Renal cortex interstitium (tissue), 15 donors: ENCODE results near the gene IER2. TPM values are rescaled to one million over a fixed set of nuclear protein-coding genes. Genes with fewer than 3 reads are reported as not detected.

ENCODE experiments used
- DNase-seq, 11 donors: peaks; one replicate each; pipeline ENCODE4 v3.0.0-alpha.2; 2013; ENCODE audit warnings: low read depth in 9 of 11, low spot score in 4 of 11; ENCODE audit errors: extremely low read depth in 1 of 11
- long read RNA-seq, 16 experiments: transcript quantifications; one replicate each; lab custom pipeline, GENCODE V29; 2026
- polyA plus RNA-seq, 3 donors: library from polyadenylated mRNA; unstranded; fragments of 120-200 nt; gene quantifications; one replicate each; pipeline ENCODE4 v1.2.1, GENCODE V29; 2013; ENCODE audit not compliant: insufficient read length in 3 of 3

Gene IER2, protein sequence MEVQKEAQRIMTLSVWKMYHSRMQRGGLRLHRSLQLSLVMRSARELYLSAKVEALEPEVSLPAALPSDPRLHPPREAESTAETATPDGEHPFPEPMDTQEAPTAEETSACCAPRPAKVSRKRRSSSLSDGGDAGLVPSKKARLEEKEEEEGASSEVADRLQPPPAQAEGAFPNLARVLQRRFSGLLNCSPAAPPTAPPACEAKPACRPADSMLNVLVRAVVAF
- 100 to 1,000 TPM in 2 of 3 donors, 10 to 100 TPM in 1; 97.6 to 118 (median 114) TPM for polyA plus RNA-seq
- long read RNA-seq, donor 1, transcript IER2-203 (1 exons, 2,934 nt), result major isoform, 38 of 38 reads
- long read RNA-seq, donor 1, partial matches to known transcripts, result 0 of 38 reads
- long read RNA-seq, donor 1, other reads (novel, unspliced or antisense), result 0 of 38 reads
- long read RNA-seq, donor 2, transcript IER2-203 (1 exons, 2,934 nt), result major isoform, 60 of 60 reads
- long read RNA-seq, donor 2, partial matches to known transcripts, result 0 of 60 reads
- long read RNA-seq, donor 2, other reads (novel, unspliced or antisense), result 0 of 60 reads
- long read RNA-seq, donor 3, transcript IER2-203 (1 exons, 2,934 nt), result major isoform, 196 of 196 reads
- long read RNA-seq, donor 3, partial matches to known transcripts, result 0 of 196 reads
- long read RNA-seq, donor 3, other reads (novel, unspliced or antisense), result 0 of 196 reads
- long read RNA-seq, donor 4, transcript IER2-203 (1 exons, 2,934 nt), result major isoform, 38 of 38 reads
- long read RNA-seq, donor 4, partial matches to known transcripts, result 0 of 38 reads
- long read RNA-seq, donor 4, other reads (novel, unspliced or antisense), result 0 of 38 reads
- long read RNA-seq, donor 5, result 0 reads
- long read RNA-seq, donor 6, transcript IER2-203 (1 exons, 2,934 nt), result major isoform, 87 of 88 reads
- long read RNA-seq, donor 6, partial matches to known transcripts, result 0 of 88 reads
- long read RNA-seq, donor 6, other reads (novel, unspliced or antisense), result 0 of 88 reads
- long read RNA-seq, donor 7, transcript IER2-203 (1 exons, 2,934 nt), result major isoform, 85 of 85 reads
- long read RNA-seq, donor 7, partial matches to known transcripts, result 0 of 85 reads
- long read RNA-seq, donor 7, other reads (novel, unspliced or antisense), result 0 of 85 reads
- long read RNA-seq, donor 8, result 0 reads
- long read RNA-seq, donor 9, transcript IER2-203 (1 exons, 2,934 nt), result major isoform, 70 of 75 reads
- long read RNA-seq, donor 9, partial matches to known transcripts, result 5 of 75 reads
- long read RNA-seq, donor 9, other reads (novel, unspliced or antisense), result 0 of 75 reads
- long read RNA-seq, donor 10, transcript IER2-203 (1 exons, 2,934 nt), result major isoform, 89 of 89 reads
- long read RNA-seq, donor 10, partial matches to known transcripts, result 0 of 89 reads
- long read RNA-seq, donor 10, other reads (novel, unspliced or antisense), result 0 of 89 reads
- long read RNA-seq, donor 11, transcript IER2-203 (1 exons, 2,934 nt), result major isoform, 83 of 83 reads
- long read RNA-seq, donor 11, partial matches to known transcripts, result 0 of 83 reads
- long read RNA-seq, donor 11, other reads (novel, unspliced or antisense), result 0 of 83 reads
- long read RNA-seq, donor 12, transcript IER2-203 (1 exons, 2,934 nt), result major isoform, 39 of 39 reads
- long read RNA-seq, donor 12, partial matches to known transcripts, result 0 of 39 reads
- long read RNA-seq, donor 12, other reads (novel, unspliced or antisense), result 0 of 39 reads
- long read RNA-seq, donor 13, result 0 reads
- long read RNA-seq, donor 14, transcript IER2-203 (1 exons, 2,934 nt), result major isoform, 27 of 27 reads
- long read RNA-seq, donor 14, partial matches to known transcripts, result 0 of 27 reads
- long read RNA-seq, donor 14, other reads (novel, unspliced or antisense), result 0 of 27 reads
- long read RNA-seq, donor 15, transcript IER2-203 (1 exons, 2,934 nt), result major isoform, 76 of 76 reads
- long read RNA-seq, donor 15, partial matches to known transcripts, result 0 of 76 reads
- long read RNA-seq, donor 15, other reads (novel, unspliced or antisense), result 0 of 76 reads
- long read RNA-seq, donor 16, transcript IER2-203 (1 exons, 2,934 nt), result major isoform, 92 of 92 reads
- long read RNA-seq, donor 16, partial matches to known transcripts, result 0 of 92 reads
- long read RNA-seq, donor 16, other reads (novel, unspliced or antisense), result 0 of 92 reads

DNA sequence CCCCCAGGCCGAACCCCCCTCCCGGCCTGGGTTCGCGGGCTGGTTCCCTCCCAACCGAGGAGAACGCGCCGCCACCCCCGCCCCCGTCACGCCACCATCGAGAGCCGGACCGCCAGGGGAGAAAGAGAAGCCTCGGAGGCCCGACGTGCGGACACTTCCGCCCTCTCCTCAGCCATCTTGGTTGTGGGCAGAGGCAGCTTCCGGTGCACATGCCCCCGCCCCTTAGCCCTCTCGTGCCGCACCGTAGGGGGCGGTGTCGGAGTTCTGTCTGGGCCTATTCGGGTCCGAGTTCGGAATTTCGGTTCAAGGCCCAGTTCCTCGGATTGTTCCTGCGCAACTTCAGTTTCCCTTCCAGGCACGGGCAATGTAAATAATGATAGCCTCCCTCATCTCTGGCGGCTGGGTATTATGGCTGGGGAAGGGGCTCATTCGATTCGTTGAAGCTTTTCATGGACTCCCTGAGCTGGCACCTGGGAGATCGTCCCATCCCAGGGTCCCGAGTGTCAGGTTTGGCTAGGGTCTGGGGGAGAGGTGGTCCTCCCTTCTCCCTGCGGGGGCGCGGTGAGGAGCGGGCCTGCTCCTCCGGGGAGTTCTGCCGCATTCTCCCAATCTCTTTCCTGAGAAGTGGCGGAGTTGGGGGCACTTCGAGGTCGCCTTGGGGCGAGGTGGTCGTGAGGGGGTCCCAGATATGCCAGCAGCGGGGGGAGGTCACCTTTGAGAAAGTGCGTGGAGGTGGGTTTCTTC is at the start of gene IER2, which contains the start of gene STX10:
IER2 (plus strand) TSS at position 225 of the 744 bp plus-strand sequence. CDS start 2,776 bp downstream, outside the sequence.
STX10 (minus strand) TSS at position 189 of the 744 bp plus-strand sequence. CDS start 202 bp downstream, outside the sequence.
- DNase-seq, result peak in 10 of 11 donors; percentile 86 to 95 (median 91)

DNA sequence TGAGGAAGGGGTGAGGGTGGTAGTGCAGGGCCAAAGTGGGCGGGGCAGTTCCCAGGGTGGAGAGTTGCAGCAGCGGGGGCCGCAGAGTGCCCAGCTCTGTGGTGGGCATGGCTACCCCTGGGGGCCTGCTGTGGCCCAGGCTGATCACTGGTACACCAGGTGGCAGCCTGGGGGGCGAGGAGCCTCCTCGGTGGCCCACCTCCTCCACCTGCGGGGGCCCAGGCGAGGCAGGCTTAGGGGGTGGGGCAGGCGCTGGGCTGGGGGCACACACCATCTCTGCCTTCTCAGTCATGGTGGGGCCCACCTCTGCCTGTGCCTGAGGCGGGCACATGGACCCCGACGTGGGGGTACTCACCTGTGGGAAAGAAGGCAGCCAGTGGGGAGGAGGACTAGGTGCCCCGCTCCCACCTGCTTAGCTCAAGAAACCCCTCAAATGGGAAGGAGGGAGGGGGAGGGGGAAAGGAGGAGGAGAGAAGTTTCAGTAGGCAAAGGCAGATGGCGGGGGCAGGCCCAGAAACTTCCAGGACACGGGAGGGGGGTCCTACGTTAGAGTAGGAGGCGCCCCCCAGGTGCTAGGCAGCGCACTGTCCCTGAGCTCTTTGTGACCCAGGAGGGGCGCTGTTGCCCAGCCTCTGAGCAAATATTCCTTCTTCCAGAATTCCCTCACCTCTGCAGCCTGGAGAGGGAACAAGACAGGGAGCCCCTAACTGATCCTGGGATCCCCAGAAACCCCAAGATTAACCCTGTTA is 49.2 kb upstream of the IER2 start:
- no peak for DNase-seq

DNA sequence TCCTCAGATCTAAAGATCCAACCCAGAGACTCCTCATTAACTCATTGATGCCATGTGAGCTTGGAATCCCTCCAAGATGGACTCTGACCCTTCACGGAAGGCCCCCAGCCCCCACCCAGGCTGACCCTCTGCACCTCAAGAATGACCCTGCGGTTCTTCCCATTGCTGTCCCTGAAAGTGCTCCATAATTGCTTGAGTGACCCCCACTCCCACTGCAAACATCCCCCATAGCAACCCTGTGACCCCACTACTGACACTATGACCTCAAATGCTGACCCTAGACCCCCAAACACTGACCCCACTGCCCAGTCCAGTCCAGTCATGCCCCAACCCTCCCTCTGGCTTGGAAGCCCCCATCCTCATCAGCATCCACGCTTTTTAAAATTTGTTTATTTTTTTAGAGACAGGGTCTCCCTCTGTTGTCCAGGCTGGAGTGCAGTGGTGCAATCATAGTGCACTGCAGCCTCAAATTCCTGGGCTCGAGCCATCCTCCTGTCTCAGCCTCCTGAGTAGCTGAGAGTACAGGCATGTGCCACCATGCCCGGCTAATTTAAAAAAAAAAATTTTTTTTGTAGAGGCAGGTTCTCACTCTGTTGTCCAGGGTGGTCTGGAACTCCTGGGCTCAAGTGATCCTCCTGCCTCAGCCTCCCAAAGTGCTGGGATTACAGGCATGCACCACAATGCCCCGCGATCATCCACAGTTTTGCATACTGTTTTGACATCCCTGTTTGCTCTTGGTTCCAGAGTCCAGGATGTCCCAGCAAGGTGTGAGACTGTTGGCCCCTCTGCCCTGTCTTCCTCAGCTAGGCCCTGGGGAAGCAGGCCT is 48.4 kb upstream of the IER2 start:
- no peak for DNase-seq

DNA sequence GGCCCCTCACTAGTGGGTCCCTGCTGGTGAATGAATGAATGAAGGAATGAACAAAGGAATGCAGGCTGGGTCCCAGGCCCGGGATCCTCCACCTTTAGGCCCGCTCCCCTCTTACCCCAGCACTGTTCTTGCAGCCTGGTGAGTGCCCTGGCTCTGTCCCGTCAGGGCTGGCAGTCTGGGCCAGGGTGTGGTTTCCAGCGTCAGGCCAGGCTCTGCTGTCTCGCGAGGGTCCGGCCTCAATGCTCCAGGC is 47.9 kb upstream of the IER2 start:
- DNase-seq, result no peak

DNA sequence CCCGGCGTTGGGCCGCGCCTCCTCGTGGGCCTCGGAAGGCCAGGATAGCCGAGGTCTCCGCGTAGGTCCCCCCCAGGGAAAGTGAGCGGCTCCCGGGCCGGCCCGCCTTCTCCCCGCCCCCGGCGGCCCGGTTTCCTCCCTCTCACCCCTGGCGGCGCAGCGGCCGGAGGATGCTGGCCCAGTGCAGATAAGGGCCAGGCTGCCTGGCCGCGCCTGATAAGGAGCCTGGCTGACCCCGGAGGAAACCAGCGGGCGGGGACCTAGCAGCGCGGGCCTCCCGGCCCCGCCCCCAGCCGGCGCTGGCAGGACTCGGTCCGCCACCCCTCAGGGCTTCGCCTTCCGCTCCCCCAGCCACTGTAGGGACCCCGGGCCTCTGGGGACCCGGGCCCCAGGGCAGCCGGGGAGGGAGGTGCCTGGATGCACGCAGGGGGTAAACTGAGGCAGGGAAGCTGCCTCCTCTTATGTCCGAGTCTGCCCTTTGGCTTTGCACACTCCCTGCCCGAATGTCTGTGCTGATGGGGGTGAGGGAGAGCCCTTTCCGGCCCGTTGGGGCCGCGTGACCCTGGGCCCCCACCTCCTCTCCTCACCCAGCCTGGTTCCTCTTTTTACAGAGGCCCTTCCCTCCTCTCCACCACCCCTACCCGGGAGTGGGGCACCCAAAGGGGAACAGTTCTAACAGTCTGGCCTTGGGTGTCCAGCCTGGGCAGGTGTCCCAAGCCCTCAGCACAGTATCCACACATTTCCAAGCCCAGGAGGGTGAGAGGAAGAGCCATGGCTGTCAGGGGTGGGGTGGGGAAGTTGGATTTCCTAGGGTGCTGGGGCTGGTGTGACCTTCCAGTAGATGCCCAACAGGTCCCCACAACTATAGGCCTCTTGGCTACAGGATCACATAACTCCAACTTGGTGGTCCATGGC is 47.3 kb upstream of the IER2 start, which contains the start of gene LYL1:
LYL1 (minus strand) TSS at position 193 of the 915 bp plus-strand sequence. CDS start 1,687 bp downstream, outside the sequence.
- DNase-seq, result no peak

DNA sequence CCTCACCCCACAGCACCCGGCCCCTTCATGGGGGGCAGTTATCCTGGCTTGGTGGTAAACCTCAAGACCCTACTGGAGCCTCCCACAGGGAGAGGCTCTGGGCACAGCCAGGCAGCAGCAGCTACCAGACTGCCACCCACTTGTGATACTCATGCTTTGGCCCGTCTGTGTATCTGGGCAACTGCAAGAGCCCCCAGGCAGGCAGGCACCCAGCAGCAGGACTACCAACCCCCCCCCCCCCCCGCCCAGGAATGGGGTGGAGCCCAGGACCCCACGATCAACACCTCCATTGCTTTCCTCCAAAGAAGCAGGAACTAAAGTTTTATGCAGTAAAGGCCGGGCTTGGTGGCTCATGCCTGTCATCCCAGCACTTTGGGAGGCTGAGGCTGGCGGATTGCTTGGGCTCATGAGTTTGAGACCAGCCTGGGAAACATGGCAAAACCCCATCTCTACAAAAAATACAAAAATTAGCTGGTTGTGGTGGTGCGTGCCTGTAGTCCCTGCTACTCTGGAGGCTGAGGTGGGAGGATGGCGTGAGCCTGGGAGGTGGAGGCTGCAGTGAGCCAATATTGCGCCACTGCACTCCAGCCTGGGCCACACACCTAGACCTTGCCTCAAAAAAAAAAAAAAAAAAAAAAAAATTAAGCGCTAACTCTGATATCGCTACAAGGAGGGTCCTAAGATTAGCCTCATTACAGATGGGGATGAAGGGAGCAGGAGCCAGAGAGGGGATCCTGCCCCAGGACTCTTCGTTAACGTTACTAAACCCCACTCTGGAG is 46.4 kb upstream of the IER2 start:
- DNase-seq, result no peak

DNA sequence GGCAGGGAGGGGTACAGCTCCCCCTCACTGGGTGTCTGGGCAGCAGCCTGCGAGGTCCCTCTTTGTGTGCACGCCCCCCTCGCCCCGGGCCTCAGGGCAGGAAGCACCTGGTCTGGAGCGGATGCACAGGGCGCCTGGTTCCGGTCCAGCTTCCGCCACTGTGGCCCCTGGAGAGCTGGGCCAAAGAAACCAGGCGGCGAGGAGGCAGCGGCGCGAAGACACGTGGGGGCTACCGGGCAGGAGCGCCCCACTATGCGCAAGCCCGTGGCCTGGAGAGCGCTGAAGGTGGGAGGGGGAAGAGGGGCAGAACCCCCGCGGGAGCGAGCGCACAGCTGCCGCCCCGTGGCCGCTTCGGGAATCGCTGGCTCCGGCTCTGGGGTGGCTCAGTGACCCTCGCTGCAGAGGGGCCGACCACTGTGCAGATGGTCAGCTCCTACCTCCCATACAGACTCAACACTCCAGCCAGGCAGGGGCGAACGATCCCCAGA is 45.8 kb upstream of the IER2 start:
- no peak for DNase-seq

DNA sequence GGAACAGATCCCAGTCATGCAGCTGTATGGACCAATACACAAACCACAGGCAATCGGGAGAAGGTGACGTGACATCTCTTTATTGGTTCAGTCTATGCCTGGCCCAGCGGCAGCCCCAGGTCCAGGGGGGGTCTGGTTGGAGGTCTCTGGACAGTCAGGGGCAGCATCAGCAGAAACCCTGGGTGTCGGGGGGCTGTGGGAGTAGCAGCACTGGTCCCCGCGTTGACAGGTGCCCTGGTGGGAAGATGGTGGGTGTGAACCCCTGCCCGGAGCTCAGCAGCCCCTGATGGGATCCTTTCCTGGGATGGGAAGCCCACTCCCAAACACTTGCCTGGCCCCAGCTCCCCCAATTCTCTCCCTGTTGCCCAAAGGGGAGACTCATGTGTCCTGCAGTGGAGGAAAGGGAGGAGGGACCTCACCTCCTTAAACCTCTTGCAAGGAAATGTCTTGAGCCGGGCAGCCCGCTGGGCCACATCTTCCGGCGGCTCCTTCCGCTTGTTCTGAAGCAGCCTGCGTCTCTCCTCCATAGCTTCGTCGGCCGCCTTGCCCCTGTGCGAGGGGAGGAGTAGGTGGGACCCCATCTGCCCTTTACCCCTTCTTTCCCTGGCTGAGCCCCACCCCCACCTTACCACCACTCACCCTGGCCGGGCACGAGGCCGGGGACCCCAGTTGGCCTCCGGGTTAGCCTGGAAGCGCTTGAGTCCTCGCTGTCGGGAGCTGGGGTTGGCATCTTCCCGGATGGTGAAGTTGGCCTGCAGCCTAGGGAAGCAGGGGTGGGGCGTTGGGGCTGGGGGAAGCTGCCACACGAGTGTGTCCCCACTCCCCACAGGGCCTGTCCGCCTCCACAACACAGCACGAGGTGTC is 45.1 kb upstream of the IER2 start:
- DNase-seq, result no peak

DNA sequence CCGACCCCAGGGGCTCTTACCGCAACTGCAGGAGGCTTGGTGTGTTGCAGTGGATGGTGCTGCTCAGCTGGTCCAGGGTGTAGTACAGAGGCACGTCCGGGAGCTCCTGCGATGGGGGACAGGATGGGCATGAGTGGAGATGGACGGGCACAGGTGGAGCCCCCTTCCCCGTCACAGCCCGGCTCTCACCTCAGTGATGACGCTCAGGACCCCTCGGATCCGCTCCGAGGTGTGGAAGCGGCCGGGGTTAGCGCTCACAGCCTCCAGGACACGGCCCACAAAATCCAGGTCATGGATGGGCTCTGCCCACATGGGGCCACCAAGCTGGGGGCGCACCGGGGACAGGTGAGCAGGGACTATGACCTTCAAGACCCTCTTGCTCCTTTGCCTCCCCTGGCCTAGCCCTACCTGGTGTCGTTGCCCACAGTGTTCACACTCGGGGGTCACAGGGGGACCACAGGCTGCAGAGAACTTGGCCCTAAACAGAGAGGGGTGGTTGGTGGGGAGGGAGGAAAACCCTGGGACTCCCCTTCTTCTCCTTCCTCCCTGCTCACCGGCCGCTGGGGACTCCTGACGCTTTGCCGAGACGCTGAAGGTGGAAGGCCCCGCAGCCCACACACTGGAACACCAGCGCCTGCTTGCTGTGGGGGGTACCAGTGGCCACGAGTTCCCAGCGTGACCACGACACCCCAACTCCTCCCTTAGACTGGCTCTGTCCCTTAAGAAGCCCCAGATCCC is 40.7 kb upstream of the IER2 start:
- no peak for DNase-seq

DNA sequence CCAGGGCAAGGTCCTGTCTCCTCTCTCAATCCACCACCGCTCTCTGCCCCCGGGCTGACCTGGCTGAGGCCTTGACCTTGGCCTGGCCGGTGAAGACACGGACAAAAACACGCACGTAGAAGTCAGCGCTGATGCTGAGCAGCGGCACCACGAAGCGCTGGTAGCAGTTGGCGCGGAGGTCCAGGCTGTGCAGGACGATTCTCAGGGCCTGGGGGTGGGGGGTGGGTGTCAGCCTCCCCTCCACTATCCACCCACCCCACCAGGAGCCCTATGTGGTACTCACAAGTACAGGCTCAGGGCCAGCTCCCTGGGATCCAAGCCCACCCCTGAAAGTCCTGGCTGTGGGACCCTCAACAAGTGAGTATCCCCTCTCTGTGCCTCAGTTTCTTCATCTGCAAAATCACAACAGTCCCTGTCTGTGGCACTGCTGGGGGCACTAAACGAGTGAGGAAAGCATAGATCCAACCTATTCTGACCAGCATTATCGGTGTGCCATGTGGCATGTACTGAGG is 40.1 kb upstream of the IER2 start:
- DNase-seq, result no peak

DNA sequence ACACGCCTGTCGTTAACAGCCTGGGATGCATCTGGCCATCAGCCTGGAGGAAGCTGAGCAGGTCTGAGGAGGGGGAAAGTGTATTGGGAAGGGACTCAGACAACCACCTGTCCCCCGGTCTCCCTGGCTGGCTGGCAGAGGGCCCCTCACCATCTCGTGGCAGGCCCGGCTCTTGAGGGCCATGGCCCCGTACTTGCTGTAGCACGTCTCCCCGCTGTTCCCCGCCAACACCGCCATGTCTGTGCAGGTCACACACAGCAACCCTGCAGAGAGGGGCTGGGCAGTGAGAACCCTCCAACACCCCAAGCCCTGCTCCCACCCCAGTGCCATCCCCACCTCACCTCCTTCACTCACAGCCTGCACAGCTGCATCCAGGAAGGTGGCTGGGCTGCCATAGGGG is 37.7 kb upstream of the IER2 start:
- DNase-seq, result no peak

DNA sequence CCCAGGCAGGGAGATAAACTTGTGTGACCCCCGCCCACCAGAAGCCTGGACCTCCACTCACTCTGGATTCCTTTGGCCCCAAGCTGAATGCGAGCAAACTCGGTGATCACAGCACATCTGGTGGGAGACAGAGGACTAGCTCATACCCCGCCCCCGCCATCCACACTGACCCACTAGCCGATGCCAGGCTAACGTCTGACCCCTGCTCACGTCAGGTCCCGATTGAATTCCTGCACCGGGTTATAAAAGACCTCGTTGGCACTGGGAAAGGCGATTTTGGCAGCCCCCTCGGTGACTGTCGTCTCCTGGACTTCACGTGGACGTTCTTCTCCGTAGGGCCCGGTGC is 34.3 kb upstream of the IER2 start:
- no peak for DNase-seq
